ENCODE data around the gene ALMS1.

DNA sequence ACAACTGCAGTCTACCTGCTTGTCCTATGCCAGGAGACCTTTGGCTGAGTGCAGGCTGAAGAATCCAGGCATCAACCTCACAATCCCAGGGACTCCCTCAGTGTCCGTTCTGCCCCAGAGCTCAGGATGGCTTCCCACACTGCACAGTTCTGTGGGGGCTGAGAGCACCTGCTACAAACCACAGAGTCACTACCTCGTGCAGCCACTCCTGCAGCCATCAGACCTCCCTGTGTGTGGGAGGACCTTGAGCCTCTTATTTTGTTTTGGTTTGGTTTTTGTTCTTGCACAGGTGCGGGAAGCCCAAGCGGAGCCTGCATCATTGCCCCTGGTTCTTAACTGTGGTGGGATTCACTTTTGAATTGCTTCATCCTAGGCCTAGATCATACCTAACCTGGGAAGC lies 225.6 kb downstream of the ALMS1 start:
- no peak for TF ChIP-seq POLR2A (IDR thresholded peaks at IDR 0.05; ENCODE audit: low read depth, low read length)
- TF ChIP-seq CTCF (conservative IDR thresholded peaks at IDR 0.05; ENCODE audit: low read depth, low read length): no peak
- no peak for TF ChIP-seq ELK1 (IDR thresholded peaks at IDR 0.05; ENCODE audit: borderline replicate concordance, low read depth, low read length)
- no peak for TF ChIP-seq BHLHE40 (IDR thresholded peaks at IDR 0.05; ENCODE audit: low read depth, low read length)
- TF ChIP-seq RAD21 (IDR thresholded peaks at IDR 0.05; ENCODE audit: low read length): no peak
- no peak for TF ChIP-seq CEBPB (IDR thresholded peaks at IDR 0.05; ENCODE audit: low read depth, low read length)
- no peak for TF ChIP-seq USF2 (IDR thresholded peaks at IDR 0.05; ENCODE audit: low read depth, low read length)
- no peak for TF ChIP-seq RFX5 (IDR thresholded peaks at IDR 0.05; ENCODE audit: low read depth, low read length)
- no peak for TF ChIP-seq MAFK (IDR thresholded peaks at IDR 0.05; ENCODE audit: low read depth, low read length)
- no peak for TF ChIP-seq CHD1 (IDR thresholded peaks at IDR 0.05; ENCODE audit: low read depth, low read length)
- no peak for TF ChIP-seq SMC3 (IDR thresholded peaks at IDR 0.05; ENCODE audit: low read depth, low read length)
- no peak for TF ChIP-seq RCOR1 (IDR thresholded peaks at IDR 0.05; ENCODE audit: insufficient replicate concordance, low read length)
- no peak for TF ChIP-seq MXI1 (IDR thresholded peaks at IDR 0.05; ENCODE audit: borderline replicate concordance, low read depth, low read length)

Data from IMR-90 (cell line).